Activated T-helper 1 cell treated with anti-CD3 and anti-CD28 coated beads, Interleukin-12 subunit alpha, Interleukin-12 subunit beta, Interleukin-2, Interleukin-4 antibody, amounts not matched to agents 30 ng/mL and 10 ng/mL and 1 ng/mL, durations not matched to agents 14 hours and 24 hours and 36 hours (primary cell): Measurements from ENCODE around the gene PAK4. TPM values are rescaled to one million over a fixed set of nuclear protein-coding genes. Genes with fewer than 3 reads are reported as not detected.
"Not testable (repeated sequence)": the region's sequence is repeated elsewhere in the genome, so short reads cannot be mapped to it uniquely, and the experiment has no call there.

ENCODE experiments used
- DNase-seq: peaks from one replicate; pipeline ENCODE4 v3.0.0; 2021; ENCODE audit warnings: low spot score
- H3K27ac Mint-ChIP-seq: one replicate; pipeline ENCODE4 v1.8.0; 2021; ENCODE audit warnings: mild to moderate bottlenecking, mixed read lengths
- H3K27me3 Mint-ChIP-seq: one replicate; pipeline ENCODE4 v1.8.0; 2022; ENCODE audit warnings: mild to moderate bottlenecking, moderate library complexity, mixed read lengths; ENCODE audit not compliant: insufficient read depth
- H3K36me3 Mint-ChIP-seq: one replicate; pipeline ENCODE4 v1.8.0; 2021; ENCODE audit warnings: low read depth, mixed read lengths
- H3K4me1 Mint-ChIP-seq: one replicate; pipeline ENCODE4 v1.8.0; 2021; ENCODE audit warnings: low read depth, mixed read lengths
- H3K4me3 Mint-ChIP-seq: one replicate; pipeline ENCODE4 v1.8.0; 2021; ENCODE audit warnings: mild to moderate bottlenecking, moderate library complexity, mixed read lengths
- H3K9me3 Mint-ChIP-seq: one replicate; pipeline ENCODE4 v1.8.0; 2021; ENCODE audit warnings: mixed read lengths
- intact Hi-C: fragments of 100-400 bp; cut with micrococcal nuclease; formaldehyde crosslinking; loops from one replicate; pipeline ENCODE4 v1.15.1; 2024
- total RNA-seq: library from RNA; stranded (reverse); gene quantifications from 2 replicates; pipeline ENCODE4 v1.2.3, GENCODE V29; 2022

The PAK4 gene
- total RNA-seq, 1 donor from 2014 or later: 19.9 TPM

- Mint-ChIP-seq H3K36me3 (no peaks in the 10 kb centered on the region), H3K9me3 (no peaks in the 10 kb centered on the region), H3K4me1 (peaks cover 7% of the 10 kb centered on the region), H3K4me3 (no peak overlapping the region), H3K27me3 (peaks cover 18% of the 10 kb centered on the region), H3K27ac (no peak overlapping the region)
- intact Hi-C loops: no loop called here
- DNase-seq: no peak
Observed at GRCh38 chr19:39109641-39110040, 15.9 kb upstream of the PAK4 start.

- Mint-ChIP-seq H3K27me3 (peaks cover 18% of the 10 kb centered on the region), H3K4me1 (peaks cover 7% of the 10 kb centered on the region), H3K9me3 (no peaks in the 10 kb centered on the region), H3K4me3 (no peak overlapping the region), H3K27ac (no peak overlapping the region), H3K36me3 (no peaks in the 10 kb centered on the region)
- peak; percentile 52 for DNase-seq
- intact Hi-C loops: no loop called here
Observed at GRCh38 chr19:39110263-39110967, 15.2 kb upstream of the PAK4 start.

GRCh38 chr19:39111593-39112199 lies 13.9 kb upstream of the PAK4 start:
- H3K4me1 Mint-ChIP-seq: peaks cover 7% of the 10 kb centered on the region
- no peak for DNase-seq
- no peak overlapping the region for H3K4me3 Mint-ChIP-seq
- no peaks in the 10 kb centered on the region for H3K9me3 Mint-ChIP-seq
- H3K27me3 Mint-ChIP-seq: peaks cover 14% of the 10 kb centered on the region
- intact Hi-C loops: no loop called here
- no peak overlapping the region for H3K27ac Mint-ChIP-seq
- no peaks in the 10 kb centered on the region for H3K36me3 Mint-ChIP-seq

DNA sequence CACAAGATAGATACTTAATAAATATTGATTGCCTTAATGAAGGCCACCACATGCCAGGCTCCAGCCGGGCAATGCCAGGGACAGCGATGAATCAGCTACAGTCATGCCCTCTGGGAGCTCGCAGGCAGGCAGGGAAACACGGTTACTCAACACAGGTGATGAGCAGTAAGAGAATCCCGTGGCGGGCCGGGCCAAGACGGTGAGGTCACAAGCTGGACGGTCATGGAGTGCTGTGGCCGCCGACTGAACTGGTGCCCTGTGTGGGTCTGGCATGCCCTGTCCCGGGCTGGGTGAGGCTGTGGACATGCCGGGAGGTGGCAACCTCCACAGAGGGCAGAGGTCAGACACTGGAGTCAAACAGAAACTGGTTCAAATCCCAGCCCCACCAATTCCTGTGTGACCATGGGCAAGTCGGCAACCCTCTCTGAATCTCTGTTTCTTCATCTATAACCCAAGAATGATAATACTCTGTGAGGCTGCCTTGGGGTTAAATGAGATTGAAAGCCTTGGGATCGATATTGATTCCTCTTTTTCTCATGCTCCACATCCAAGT lies 13.2 kb upstream of the PAK4 start:
- Mint-ChIP-seq H3K9me3 (no peaks in the 10 kb centered on the region), H3K27me3 (peaks cover 14% of the 10 kb centered on the region), H3K4me1 (peaks cover 7% of the 10 kb centered on the region), H3K27ac (no peak overlapping the region), H3K36me3 (no peaks in the 10 kb centered on the region), H3K4me3 (no peak overlapping the region)
- intact Hi-C loops: no loop called here
- DNase-seq: no peak

DNA sequence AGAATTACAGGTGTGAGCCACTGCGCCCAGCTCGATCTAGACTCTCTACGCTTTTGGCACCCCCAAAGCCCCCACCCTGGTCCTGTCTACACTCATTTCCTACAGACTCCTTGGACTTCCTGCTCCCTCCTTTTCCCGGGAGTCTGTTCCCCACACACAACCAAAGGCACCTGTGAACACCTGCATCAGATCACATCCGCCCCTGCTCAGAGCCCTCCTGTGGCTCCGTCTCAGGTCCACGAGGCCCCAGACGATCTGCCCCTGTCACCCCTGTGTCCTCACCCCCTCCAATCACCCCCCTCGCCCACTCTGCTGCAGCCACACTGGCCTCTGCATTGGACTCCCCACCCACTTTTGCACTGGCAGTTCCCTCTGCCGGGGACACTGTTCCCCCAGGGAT lies 12.4 kb upstream of the PAK4 start:
- intact Hi-C loops: no loop called here
- no peaks in the 10 kb centered on the region for H3K9me3 Mint-ChIP-seq
- H3K4me3 Mint-ChIP-seq: no peak overlapping the region
- H3K27ac Mint-ChIP-seq: no peak overlapping the region
- peaks cover 14% of the 10 kb centered on the region for H3K27me3 Mint-ChIP-seq
- H3K36me3 Mint-ChIP-seq: no peaks in the 10 kb centered on the region
- peaks cover 7% of the 10 kb centered on the region for H3K4me1 Mint-ChIP-seq
- no peak for DNase-seq

- intact Hi-C loops: no loop called here
- Mint-ChIP-seq H3K27me3 (peaks cover 15% of the 10 kb centered on the region), H3K4me1 (peaks cover 7% of the 10 kb centered on the region), H3K9me3 (no peaks in the 10 kb centered on the region), H3K27ac (no peak overlapping the region), H3K4me3 (no peak overlapping the region), H3K36me3 (no peaks in the 10 kb centered on the region)
- no peak for DNase-seq
Observed at GRCh38 chr19:39115105-39115847, 10.3 kb upstream of the PAK4 start.

- H3K4me1 Mint-ChIP-seq, intact Hi-C loops, H3K9me3 Mint-ChIP-seq, H3K4me3 Mint-ChIP-seq, DNase-seq, H3K27ac Mint-ChIP-seq, H3K36me3 Mint-ChIP-seq: not testable (repeated sequence)
- H3K27me3 Mint-ChIP-seq: peaks cover 14% of the 10 kb centered on the region
Observed at GRCh38 chr19:39117023-39117422, 8.6 kb upstream of the PAK4 start.

- DNase-seq: no peak
- H3K4me1 Mint-ChIP-seq: peaks cover 18% of the 10 kb centered on the region
- no peaks in the 10 kb centered on the region for H3K36me3 Mint-ChIP-seq
- H3K27me3 Mint-ChIP-seq: peaks cover 10% of the 10 kb centered on the region
- no peak overlapping the region for H3K27ac Mint-ChIP-seq
- intact Hi-C loops: loop anchor here (5.0 to 10.0 kb wide), 3 partner anchors 272 to 555 kb away; partner anchors contain the start of genes EID2B, MED29 and PAF1
- no peaks in the 10 kb centered on the region for H3K9me3 Mint-ChIP-seq
- no peak overlapping the region for H3K4me3 Mint-ChIP-seq
Observed at GRCh38 chr19:39119830-39120229, 5.8 kb upstream of the PAK4 start.

DNA sequence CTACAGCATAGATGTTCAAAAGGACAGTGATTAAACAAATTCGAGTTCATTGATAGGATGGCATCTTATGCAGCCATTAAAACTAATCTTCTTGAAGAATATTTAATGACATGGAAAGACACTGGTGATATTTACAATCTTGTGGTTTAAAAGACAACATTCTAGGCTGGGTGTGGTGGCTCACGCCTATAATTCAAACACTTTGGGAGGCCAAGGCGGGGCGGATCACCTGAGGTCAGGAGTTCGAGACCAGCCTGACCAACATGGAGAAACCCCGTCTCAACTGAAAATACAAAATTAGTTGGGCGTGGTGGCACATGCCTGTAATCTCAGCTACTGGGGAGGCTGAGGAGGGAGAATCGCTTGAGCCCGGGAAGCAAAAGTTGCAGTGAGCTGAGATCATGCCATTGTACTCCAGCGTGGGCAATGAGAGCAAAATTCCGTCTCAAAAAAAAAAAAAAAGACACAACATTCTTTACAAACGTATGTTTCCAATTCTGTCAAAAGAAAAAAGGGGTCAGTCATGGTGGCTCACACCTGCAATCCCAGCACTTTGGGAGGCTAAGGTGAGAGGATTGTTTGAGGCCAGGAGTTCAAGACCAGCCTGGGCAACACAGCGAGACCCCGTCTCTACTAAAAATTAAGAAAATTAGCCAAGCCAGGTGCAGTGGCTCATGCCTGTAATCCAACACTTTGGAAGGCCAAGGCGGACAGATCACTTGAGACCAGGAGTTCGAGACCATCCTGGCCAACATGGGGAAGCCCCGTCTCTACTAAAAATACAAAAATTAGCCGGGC lies 2.5 kb upstream of the PAK4 start:
- no peak overlapping the region for H3K27ac Mint-ChIP-seq
- intact Hi-C loops: loop anchor here (1.0 to 10.0 kb wide), 5 partner anchors 64 to 552 kb away; partner anchors contain the start of genes EID2B, MED29 and PAF1
- peaks cover 45% of the 10 kb centered on the region for H3K4me1 Mint-ChIP-seq
- no peaks in the 10 kb centered on the region for H3K9me3 Mint-ChIP-seq
- H3K36me3 Mint-ChIP-seq: peaks cover 1% of the 10 kb centered on the region
- peak overlapping the region; percentile 13 for H3K4me3 Mint-ChIP-seq
- peaks cover 10% of the 10 kb centered on the region for H3K27me3 Mint-ChIP-seq
- no peak for DNase-seq

DNA sequence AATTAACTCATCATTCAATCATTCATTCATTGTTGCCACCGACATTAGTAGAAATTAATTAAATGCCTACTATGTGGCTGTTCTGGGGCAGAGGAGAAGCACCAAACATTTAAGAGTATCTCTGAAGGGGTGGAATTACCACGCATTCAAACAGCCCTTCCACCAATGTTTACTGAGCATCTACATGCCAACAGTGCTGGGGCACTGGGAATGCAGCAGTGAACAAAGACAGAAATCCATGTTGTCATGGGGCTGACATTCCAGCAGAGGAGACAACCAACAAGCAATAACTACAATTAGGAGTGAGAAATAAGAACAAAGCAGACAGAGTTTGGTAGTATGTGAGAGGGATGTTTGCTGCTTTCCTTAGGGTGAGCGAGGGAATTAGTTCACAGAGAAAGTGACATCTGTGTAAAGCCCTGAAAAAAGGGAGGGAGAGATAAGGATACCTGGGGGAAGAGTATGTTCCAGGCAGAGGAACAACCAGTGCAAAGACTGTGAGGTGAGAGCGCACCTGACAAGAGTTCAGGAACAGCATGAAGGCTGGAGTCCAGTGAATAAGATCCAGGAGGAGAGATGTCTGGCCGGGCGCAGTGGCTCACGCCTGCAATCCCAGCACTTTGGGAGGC lies 1.3 kb upstream of the PAK4 start:
- Mint-ChIP-seq H3K4me1 (peaks cover 45% of the 10 kb centered on the region), H3K9me3 (no peaks in the 10 kb centered on the region), H3K27ac (peak overlapping the region; percentile 41), H3K36me3 (peaks cover 1% of the 10 kb centered on the region), H3K27me3 (peaks cover 10% of the 10 kb centered on the region), H3K4me3 (peak overlapping the region; percentile 68)
- intact Hi-C loops: loop anchor here (5.0 to 10.0 kb wide), 3 partner anchors 268 to 551 kb away; partner anchors contain the start of genes EID2B, MED29 and PAF1
- DNase-seq: no peak

GRCh38 chr19:39125199-39125553 lies 410 bp upstream of the PAK4 start:
- H3K27ac Mint-ChIP-seq: peak overlapping the region; percentile 99
- H3K36me3 Mint-ChIP-seq: peaks cover 1% of the 10 kb centered on the region
- peak overlapping the region; percentile 99 for H3K4me3 Mint-ChIP-seq
- H3K9me3 Mint-ChIP-seq: no peaks in the 10 kb centered on the region
- intact Hi-C loops: loop anchor here (1.0 to 10.0 kb wide), 3 partner anchors 216 to 550 kb away; partner anchors contain the start of gene PLEKHG2
- no peak for DNase-seq
- H3K4me1 Mint-ChIP-seq: peaks cover 45% of the 10 kb centered on the region
- H3K27me3 Mint-ChIP-seq: peaks cover 9% of the 10 kb centered on the region
